PFSK-1 (cell line): Measurements from ENCODE around the gene IL17F.

ENCODE experiments used
- FOXP2 ChIP-seq: optimal IDR thresholded peaks from 2 replicates; pipeline ENCODE3; 2011; ENCODE audit warnings: borderline replicate concordance, control low read depth, inconsistent platforms; ENCODE audit not compliant: insufficient read depth; ENCODE audit errors: extremely low read length, extremely low read depth
- POLR2AphosphoS5 ChIP-seq: IDR thresholded peaks from 2 replicates; pipeline ENCODE4 v1.6.1; 2012; ENCODE audit warnings: low read depth, mild to moderate bottlenecking, control low read depth, low read length, moderate library complexity
- REST ChIP-seq, 2 experiments: IDR thresholded peaks; 2 replicates each; pipeline versions ENCODE4 v1.6.1 to v1.8.0; 2011 to 2012; ENCODE audit warnings: low read depth in 2 of 2, low read length in 2 of 2, control low read depth in 1 of 2, inconsistent platforms in 1 of 2, mild to moderate bottlenecking in 1 of 2, moderate library complexity in 1 of 2; ENCODE audit not compliant: insufficient read depth in 1 of 2
- SIN3A ChIP-seq: IDR thresholded peaks from 2 replicates; pipeline ENCODE4 v1.6.1; 2012; ENCODE audit warnings: mild to moderate bottlenecking, low read length, moderate library complexity, borderline replicate concordance; ENCODE audit not compliant: insufficient read depth
- TAF1 ChIP-seq: IDR thresholded peaks from 2 replicates; pipeline ENCODE4 v1.6.1; 2012; ENCODE audit warnings: low read length, control low read depth, borderline replicate concordance; ENCODE audit not compliant: insufficient read depth

Gene IL17F

GRCh38 chr6:52209770-52210169 is 34.5 kb downstream of the IL17F start:
- TF ChIP-seq SIN3A (no peak), TAF1 (no peak), REST (IDR thresholded peaks at IDR 0.05; ENCODE audit: insufficient read depth in 1 of 2, low read depth in 2 of 2, low read length in 2 of 2) (no peak), POLR2AphosphoS5 (no peak), FOXP2 (no peak)

GRCh38 chr6:52208612-52209011 is 35.7 kb downstream of the IL17F start:
- no peak for TF ChIP-seq REST (IDR thresholded peaks at IDR 0.05; ENCODE audit: insufficient read depth in 1 of 2, low read depth in 2 of 2, low read length in 2 of 2)
- no peak for TF ChIP-seq FOXP2
- no peak for TF ChIP-seq TAF1
- no peak for TF ChIP-seq POLR2AphosphoS5
- TF ChIP-seq SIN3A: no peak

DNA sequence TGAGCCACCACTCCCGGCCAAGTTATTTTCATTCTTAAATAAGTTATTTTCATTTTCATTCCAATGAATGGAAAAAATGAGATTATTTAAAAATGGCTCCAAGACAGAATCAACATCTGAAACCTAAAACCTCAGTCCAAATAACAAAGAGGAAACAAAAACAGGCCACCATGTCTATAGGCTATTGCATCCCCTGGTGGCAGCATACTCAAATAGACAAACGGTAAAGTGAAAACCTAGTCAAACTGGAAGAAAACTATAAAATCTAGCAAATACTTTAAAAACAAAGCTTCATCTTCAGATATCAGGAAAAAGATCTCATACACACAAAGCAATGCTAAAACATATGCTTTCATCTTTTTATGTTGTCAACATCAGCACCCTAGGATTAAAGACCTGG is 37.2 kb downstream of the IL17F start:
- TF ChIP-seq SIN3A (no peak), POLR2AphosphoS5 (no peak), TAF1 (no peak), REST (IDR thresholded peaks at IDR 0.05; ENCODE audit: insufficient read depth in 1 of 2, low read depth in 2 of 2, low read length in 2 of 2) (no peak), FOXP2 (no peak)

- TF ChIP-seq REST (IDR thresholded peaks at IDR 0.05; ENCODE audit: insufficient read depth in 1 of 2, low read depth in 2 of 2, low read length in 2 of 2) (no peak), FOXP2 (no peak), SIN3A (no peak), TAF1 (no peak), POLR2AphosphoS5 (no peak)
Observed at GRCh38 chr6:52201493-52201892, 42.8 kb downstream of the IL17F start.

- TF ChIP-seq SIN3A: no peak
- no peak for TF ChIP-seq POLR2AphosphoS5
Observed at GRCh38 chr6:52201046-52201445, 43.3 kb downstream of the IL17F start.
